GM18861 (cell line): ENCODE data around the gene ZBTB18.
"Not testable (repeated sequence)": the region's sequence is repeated elsewhere in the genome, so short reads cannot be mapped to it uniquely, and the experiment has no call there.

Experiments used
- ATAC-seq: cut with Tn5 transposase; IDR thresholded peaks from one replicate; pipeline ENCODE4 v1.9.1; 2021; ENCODE audit not compliant: unreplicated experiment

The ZBTB18 gene

GRCh38 chr1:244050835-244051444 lies at the start of gene ZBTB18:
Gene ZBTB18 (plus strand): TSS chr1:244051283. CDS start chr1:244051432, 149 bp downstream.
- ATAC-seq, result no peak

GRCh38 chr1:244002721-244003120 lies 48.4 kb upstream of the ZBTB18 start:
- no peak for ATAC-seq

GRCh38 chr1:244005455-244005854 lies 45.6 kb upstream of the ZBTB18 start:
- ATAC-seq, result no peak

- ATAC-seq, result no peak
Observed at GRCh38 chr1:244006381-244006901, 44.6 kb upstream of the ZBTB18 start.

GRCh38 chr1:244006961-244007360 lies 44.1 kb upstream of the ZBTB18 start:
- no peak for ATAC-seq

- no peak for ATAC-seq
Observed at GRCh38 chr1:244010191-244010590, 40.9 kb upstream of the ZBTB18 start.

GRCh38 chr1:244010703-244011123 lies 40.4 kb upstream of the ZBTB18 start:
- ATAC-seq, result no peak

GRCh38 chr1:244011271-244011670 lies 39.8 kb upstream of the ZBTB18 start:
- no peak for ATAC-seq

GRCh38 chr1:244011786-244012185 lies 39.3 kb upstream of the ZBTB18 start:
- ATAC-seq, result no peak

- ATAC-seq, result no peak
Observed at GRCh38 chr1:244012202-244012601, 38.9 kb upstream of the ZBTB18 start.

- ATAC-seq, result no peak
Observed at GRCh38 chr1:244013100-244013499, 38.0 kb upstream of the ZBTB18 start.

- not testable (repeated sequence) for ATAC-seq
Observed at GRCh38 chr1:244014862-244015261, 36.2 kb upstream of the ZBTB18 start.

- no peak for ATAC-seq
Observed at GRCh38 chr1:244019982-244020485, 31.0 kb upstream of the ZBTB18 start.

- ATAC-seq, result no peak
Observed at GRCh38 chr1:244021427-244021826, 29.7 kb upstream of the ZBTB18 start.

- ATAC-seq, result no peak
Observed at GRCh38 chr1:244022311-244022710, 28.8 kb upstream of the ZBTB18 start.

- ATAC-seq, result no peak
Observed at GRCh38 chr1:244022864-244023440, 28.1 kb upstream of the ZBTB18 start.

GRCh38 chr1:244027491-244028145 lies 23.5 kb upstream of the ZBTB18 start:
- no peak for ATAC-seq

- no peak for ATAC-seq
Observed at GRCh38 chr1:244028701-244029100, 22.4 kb upstream of the ZBTB18 start.

GRCh38 chr1:244029124-244029523 lies 22.0 kb upstream of the ZBTB18 start:
- no peak for ATAC-seq

GRCh38 chr1:244030481-244031040 lies 20.5 kb upstream of the ZBTB18 start:
- ATAC-seq, result no peak

GRCh38 chr1:244035358-244035757 lies 15.7 kb upstream of the ZBTB18 start:
- ATAC-seq, result no peak

- ATAC-seq, result no peak
Observed at GRCh38 chr1:244037252-244037651, 13.8 kb upstream of the ZBTB18 start.
